Liver (tissue), 9 donors: ENCODE data around the gene PKP4. TPM values are rescaled to one million over a fixed set of nuclear protein-coding genes. Genes with fewer than 3 reads are reported as not detected.

Experiments used
- DNase-seq: peaks from one replicate; pipeline ENCODE4 v3.0.0-alpha.2; 2017; ENCODE audit warnings: low spot score
- H3K27ac ChIP-seq, 2 donors: one replicate each; pipeline ENCODE4 v1.7.0; 2013; ENCODE audit warnings: inconsistent platforms in 2 of 2, low read length in 2 of 2, control low read depth in 1 of 2, low read depth in 1 of 2, mild to moderate bottlenecking in 1 of 2
- H3K27me3 ChIP-seq, 4 donors: one replicate each; pipeline versions ENCODE4 v1.6.1 to v1.7.0; 2013; ENCODE audit warnings: low read length in 3 of 4, inconsistent platforms in 1 of 4, mild to moderate bottlenecking in 1 of 4, moderate library complexity in 1 of 4; ENCODE audit not compliant: control insufficient read depth in 4 of 4, insufficient read depth in 4 of 4
- H3K36me3 ChIP-seq, 4 donors: one replicate each; pipeline versions ENCODE4 v1.6.1 to v1.7.0; 2013; ENCODE audit warnings: low read length in 3 of 4, mild to moderate bottlenecking in 3 of 4, low read depth in 1 of 4, moderate library complexity in 1 of 4; ENCODE audit not compliant: control insufficient read depth in 4 of 4, insufficient read depth in 3 of 4
- H3K4me1 ChIP-seq, 4 donors: one replicate each; pipeline versions ENCODE4 v1.6.1 to v1.7.0; 2013; ENCODE audit warnings: low read length in 3 of 4, mild to moderate bottlenecking in 3 of 4, moderate library complexity in 1 of 4; ENCODE audit not compliant: control insufficient read depth in 4 of 4, insufficient read depth in 4 of 4
- H3K4me3 ChIP-seq, 3 donors: one replicate each; pipeline versions ENCODE4 v1.6.1 to v1.7.0; 2013; ENCODE audit warnings: low read length in 3 of 3, control low read depth in 1 of 3, low read depth in 1 of 3, mild to moderate bottlenecking in 1 of 3
- H3K9ac ChIP-seq, 2 donors: one replicate each; pipeline ENCODE4 v1.7.0; 2013; ENCODE audit warnings: low read length in 2 of 2, mild to moderate bottlenecking in 2 of 2, moderate library complexity in 2 of 2, control low read depth in 1 of 2, low read depth in 1 of 2
- H3K9me3 ChIP-seq, 4 donors: one replicate each; pipeline versions ENCODE4 v1.6.1 to v1.7.0; 2013; ENCODE audit warnings: low read length in 3 of 4; ENCODE audit not compliant: control insufficient read depth in 4 of 4
- EGR1 ChIP-seq, 2 donors: IDR thresholded peaks; 2 replicates each; pipeline ENCODE4 v1.6.1; 2016 to 2018; ENCODE audit warnings: antibody characterized with exemption in 2 of 2, low read depth in 2 of 2
- FOXA1 ChIP-seq: IDR thresholded peaks from 2 replicates; pipeline ENCODE4 v1.6.1; 2016; ENCODE audit warnings: antibody characterized with exemption
- HNF4A ChIP-seq, 2 donors: conservative IDR thresholded peaks; 2 replicates each; pipeline ENCODE4 v1.6.1; 2016; ENCODE audit warnings: antibody characterized with exemption in 2 of 2, mild to moderate bottlenecking in 2 of 2
- HNF4G ChIP-seq: IDR thresholded peaks from 2 replicates; pipeline ENCODE4 v1.6.1; 2016; ENCODE audit warnings: antibody characterized with exemption
- JUND ChIP-seq, 2 donors: IDR thresholded peaks; 2 replicates each; pipeline ENCODE4 v1.6.1; 2016; ENCODE audit warnings: antibody characterized with exemption in 2 of 2
- RAD21 ChIP-seq, 2 donors: IDR thresholded peaks; 2 replicates each; pipeline ENCODE4 v1.6.1; 2016; ENCODE audit warnings: antibody characterized with exemption in 2 of 2, mild to moderate bottlenecking in 2 of 2
- RXRA ChIP-seq, 2 donors: IDR thresholded peaks; 2 replicates each; pipeline ENCODE4 v1.6.1; 2017 to 2018; ENCODE audit warnings: antibody characterized with exemption in 2 of 2, mild to moderate bottlenecking in 1 of 2
- SP1 ChIP-seq: IDR thresholded peaks from 2 replicates; pipeline ENCODE4 v1.6.1; 2018; ENCODE audit warnings: antibody characterized with exemption, mild to moderate bottlenecking
- TAF1 ChIP-seq: conservative IDR thresholded peaks from 2 replicates; pipeline ENCODE4 v1.6.1; 2016; ENCODE audit warnings: antibody characterized with exemption, mild to moderate bottlenecking
- YY1 ChIP-seq: IDR thresholded peaks from 2 replicates; pipeline ENCODE4 v1.6.1; 2016; ENCODE audit warnings: antibody characterized with exemption, mild to moderate bottlenecking
- WGBS: extraction: QIAGEN DNeasy Blood & Tissue Kit; methylation state at CpG from one replicate; pipeline ENCODE4 v1.1.7; 2013; 5-methylcytosine and 5-hydroxymethylcytosine counted together
- polyA plus RNA-seq, 2 donors: library from polyadenylated mRNA; stranded (reverse) in 1 of 2; unstranded in 1 of 2; fragments of 200-250 nt in 1 of 2; fragments of >200 nt in 1 of 2; fragmentation: Nextera tagmentation in 1 of 2; extraction: Ambion mirVana in 1 of 2; gene quantifications; one replicate each; pipeline versions ENCODE4 v1.2.1 to v1.2.3, GENCODE V29; 2013 to 2015
- total RNA-seq, 2 donors: library from RNA; depleted of rRNA; stranded (reverse); fragments of >200 nt; gene quantifications; one replicate each; pipeline ENCODE4 v1.2.3, GENCODE V29; 2014
- TF ChIP-seq, protein P1 (sequence below): IDR thresholded peaks from 2 replicates; pipeline ENCODE4 v1.6.1; 2016; ENCODE audit warnings: antibody characterized with exemption, mild to moderate bottlenecking
- TF ChIP-seq, protein P2 (sequence below): fragments of 150-350 bp; IDR thresholded peaks from 2 replicates; pipeline ENCODE4 v1.5.1; 2017; ENCODE audit warnings: improper control_type of control experiment, low read depth, low read length; ENCODE audit not compliant: missing input control
- TF ChIP-seq, protein P3 (sequence below): IDR thresholded peaks from 2 replicates; pipeline ENCODE4 v1.6.1; 2016; ENCODE audit warnings: antibody characterized with exemption
- TF ChIP-seq, protein P4 (sequence below): IDR thresholded peaks from 2 replicates; pipeline ENCODE4 v1.6.1; 2016; ENCODE audit warnings: antibody characterized with exemption
- TF ChIP-seq, protein P5 (sequence below): IDR thresholded peaks from 2 replicates; pipeline ENCODE4 v1.6.1; 2016; ENCODE audit warnings: antibody characterized with exemption
- donor health status: healthy.
- donor health status: healthy.
- donor health status: healthy.
- donor health status: healthy.
- donor health status: healthy.

PKP4 gene
- total and polyA plus RNA-seq, 4 donors: 7.7 to 33.8 (median 19.0) TPM

DNA sequence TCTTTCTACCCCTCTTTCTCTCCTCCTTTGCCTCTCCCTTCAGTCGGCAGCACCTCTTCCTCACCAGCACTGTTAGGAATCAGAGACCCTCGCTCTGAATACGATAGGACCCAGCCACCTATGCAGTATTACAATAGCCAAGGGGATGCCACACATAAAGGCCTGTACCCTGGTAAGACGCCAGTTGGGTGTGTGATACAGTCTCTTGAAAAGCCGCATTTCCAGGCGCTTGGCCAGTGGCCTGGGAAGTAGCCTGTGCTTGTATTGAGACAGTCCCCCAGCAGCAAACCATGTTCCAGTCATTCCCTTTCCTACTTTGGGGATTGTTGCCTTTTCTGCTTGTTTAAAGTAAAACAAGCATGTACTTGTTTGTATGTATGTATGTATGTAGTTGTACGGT, 219.9 kb downstream of the PKP4 start:
- H3K9me3 ChIP-seq: no peaks in the 10 kb centered on the region
- H3K36me3 ChIP-seq: peaks cover 12 to 49% (median 44%) of the 10 kb centered on the region in 4 donors
- H3K4me1 ChIP-seq: no peaks in the 10 kb centered on the region
- H3K27ac ChIP-seq: no peak overlapping the region
- no peaks in the 10 kb centered on the region for H3K27me3 ChIP-seq
- H3K4me3 ChIP-seq: no peak overlapping the region
- TF ChIP-seq RAD21 (IDR thresholded peaks at IDR 0.05): no peak
- no peak for TF ChIP-seq HNF4G
- TF ChIP-seq, protein P1, sequence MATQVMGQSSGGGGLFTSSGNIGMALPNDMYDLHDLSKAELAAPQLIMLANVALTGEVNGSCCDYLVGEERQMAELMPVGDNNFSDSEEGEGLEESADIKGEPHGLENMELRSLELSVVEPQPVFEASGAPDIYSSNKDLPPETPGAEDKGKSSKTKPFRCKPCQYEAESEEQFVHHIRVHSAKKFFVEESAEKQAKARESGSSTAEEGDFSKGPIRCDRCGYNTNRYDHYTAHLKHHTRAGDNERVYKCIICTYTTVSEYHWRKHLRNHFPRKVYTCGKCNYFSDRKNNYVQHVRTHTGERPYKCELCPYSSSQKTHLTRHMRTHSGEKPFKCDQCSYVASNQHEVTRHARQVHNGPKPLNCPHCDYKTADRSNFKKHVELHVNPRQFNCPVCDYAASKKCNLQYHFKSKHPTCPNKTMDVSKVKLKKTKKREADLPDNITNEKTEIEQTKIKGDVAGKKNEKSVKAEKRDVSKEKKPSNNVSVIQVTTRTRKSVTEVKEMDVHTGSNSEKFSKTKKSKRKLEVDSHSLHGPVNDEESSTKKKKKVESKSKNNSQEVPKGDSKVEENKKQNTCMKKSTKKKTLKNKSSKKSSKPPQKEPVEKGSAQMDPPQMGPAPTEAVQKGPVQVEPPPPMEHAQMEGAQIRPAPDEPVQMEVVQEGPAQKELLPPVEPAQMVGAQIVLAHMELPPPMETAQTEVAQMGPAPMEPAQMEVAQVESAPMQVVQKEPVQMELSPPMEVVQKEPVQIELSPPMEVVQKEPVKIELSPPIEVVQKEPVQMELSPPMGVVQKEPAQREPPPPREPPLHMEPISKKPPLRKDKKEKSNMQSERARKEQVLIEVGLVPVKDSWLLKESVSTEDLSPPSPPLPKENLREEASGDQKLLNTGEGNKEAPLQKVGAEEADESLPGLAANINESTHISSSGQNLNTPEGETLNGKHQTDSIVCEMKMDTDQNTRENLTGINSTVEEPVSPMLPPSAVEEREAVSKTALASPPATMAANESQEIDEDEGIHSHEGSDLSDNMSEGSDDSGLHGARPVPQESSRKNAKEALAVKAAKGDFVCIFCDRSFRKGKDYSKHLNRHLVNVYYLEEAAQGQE: no peak
- TF ChIP-seq, protein P2, sequence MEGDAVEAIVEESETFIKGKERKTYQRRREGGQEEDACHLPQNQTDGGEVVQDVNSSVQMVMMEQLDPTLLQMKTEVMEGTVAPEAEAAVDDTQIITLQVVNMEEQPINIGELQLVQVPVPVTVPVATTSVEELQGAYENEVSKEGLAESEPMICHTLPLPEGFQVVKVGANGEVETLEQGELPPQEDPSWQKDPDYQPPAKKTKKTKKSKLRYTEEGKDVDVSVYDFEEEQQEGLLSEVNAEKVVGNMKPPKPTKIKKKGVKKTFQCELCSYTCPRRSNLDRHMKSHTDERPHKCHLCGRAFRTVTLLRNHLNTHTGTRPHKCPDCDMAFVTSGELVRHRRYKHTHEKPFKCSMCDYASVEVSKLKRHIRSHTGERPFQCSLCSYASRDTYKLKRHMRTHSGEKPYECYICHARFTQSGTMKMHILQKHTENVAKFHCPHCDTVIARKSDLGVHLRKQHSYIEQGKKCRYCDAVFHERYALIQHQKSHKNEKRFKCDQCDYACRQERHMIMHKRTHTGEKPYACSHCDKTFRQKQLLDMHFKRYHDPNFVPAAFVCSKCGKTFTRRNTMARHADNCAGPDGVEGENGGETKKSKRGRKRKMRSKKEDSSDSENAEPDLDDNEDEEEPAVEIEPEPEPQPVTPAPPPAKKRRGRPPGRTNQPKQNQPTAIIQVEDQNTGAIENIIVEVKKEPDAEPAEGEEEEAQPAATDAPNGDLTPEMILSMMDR: no peak
- no peak for TF ChIP-seq TAF1
- no peak for TF ChIP-seq JUND (IDR thresholded peaks at IDR 0.05)
- TF ChIP-seq YY1: no peak
- no peak for TF ChIP-seq EGR1 (IDR thresholded peaks at IDR 0.05; ENCODE audit: low read depth in 2 of 2)
- no peak for TF ChIP-seq RXRA (IDR thresholded peaks at IDR 0.05)
- TF ChIP-seq HNF4A (conservative IDR thresholded peaks at IDR 0.05): no peak
- no peak for TF ChIP-seq FOXA1
- TF ChIP-seq, protein P3, sequence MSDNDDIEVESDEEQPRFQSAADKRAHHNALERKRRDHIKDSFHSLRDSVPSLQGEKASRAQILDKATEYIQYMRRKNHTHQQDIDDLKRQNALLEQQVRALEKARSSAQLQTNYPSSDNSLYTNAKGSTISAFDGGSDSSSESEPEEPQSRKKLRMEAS: no peak
- TF ChIP-seq, protein P4, sequence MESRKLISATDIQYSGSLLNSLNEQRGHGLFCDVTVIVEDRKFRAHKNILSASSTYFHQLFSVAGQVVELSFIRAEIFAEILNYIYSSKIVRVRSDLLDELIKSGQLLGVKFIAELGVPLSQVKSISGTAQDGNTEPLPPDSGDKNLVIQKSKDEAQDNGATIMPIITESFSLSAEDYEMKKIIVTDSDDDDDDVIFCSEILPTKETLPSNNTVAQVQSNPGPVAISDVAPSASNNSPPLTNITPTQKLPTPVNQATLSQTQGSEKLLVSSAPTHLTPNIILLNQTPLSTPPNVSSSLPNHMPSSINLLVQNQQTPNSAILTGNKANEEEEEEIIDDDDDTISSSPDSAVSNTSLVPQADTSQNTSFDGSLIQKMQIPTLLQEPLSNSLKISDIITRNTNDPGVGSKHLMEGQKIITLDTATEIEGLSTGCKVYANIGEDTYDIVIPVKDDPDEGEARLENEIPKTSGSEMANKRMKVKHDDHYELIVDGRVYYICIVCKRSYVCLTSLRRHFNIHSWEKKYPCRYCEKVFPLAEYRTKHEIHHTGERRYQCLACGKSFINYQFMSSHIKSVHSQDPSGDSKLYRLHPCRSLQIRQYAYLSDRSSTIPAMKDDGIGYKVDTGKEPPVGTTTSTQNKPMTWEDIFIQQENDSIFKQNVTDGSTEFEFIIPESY: no peak
- no peak for TF ChIP-seq SP1
- TF ChIP-seq, protein P5, sequence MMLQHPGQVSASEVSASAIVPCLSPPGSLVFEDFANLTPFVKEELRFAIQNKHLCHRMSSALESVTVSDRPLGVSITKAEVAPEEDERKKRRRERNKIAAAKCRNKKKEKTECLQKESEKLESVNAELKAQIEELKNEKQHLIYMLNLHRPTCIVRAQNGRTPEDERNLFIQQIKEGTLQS: no peak
- 97% methylated on average over 7 of the region's 7 CpGs for WGBS
- H3K9ac ChIP-seq: no peak overlapping the region
- no peak for DNase-seq

DNA sequence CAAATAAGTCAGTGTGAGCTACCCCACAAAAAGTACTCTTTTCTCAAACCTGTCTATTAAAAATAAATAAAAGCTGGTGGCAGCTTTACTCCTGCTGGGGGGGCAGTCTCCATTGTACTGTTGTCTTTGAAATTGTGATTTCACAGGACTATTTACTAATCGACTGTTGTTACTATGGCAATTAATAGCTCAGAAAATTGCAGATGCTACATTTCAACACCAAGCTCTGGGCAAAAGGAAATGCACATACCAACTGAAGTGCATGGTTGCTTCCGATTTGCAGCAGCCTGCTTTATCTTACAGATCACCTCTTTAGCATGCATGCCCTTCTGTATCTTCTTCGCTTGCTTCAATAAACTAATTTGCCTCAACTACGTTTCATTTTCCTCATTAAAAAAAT, 220.8 kb downstream of the PKP4 start:
- H3K4me3 ChIP-seq: no peak overlapping the region
- no peaks in the 10 kb centered on the region for H3K27me3 ChIP-seq
- no peaks in the 10 kb centered on the region for H3K4me1 ChIP-seq
- no peak for DNase-seq
- TF ChIP-seq FOXA1 (no peak), EGR1 (IDR thresholded peaks at IDR 0.05; ENCODE audit: low read depth in 2 of 2) (no peak), JUND (IDR thresholded peaks at IDR 0.05) (no peak)
- TF ChIP-seq, protein P5: no peak
- TF ChIP-seq, protein P3: no peak
- H3K27ac ChIP-seq: no peak overlapping the region
- no peak overlapping the region for H3K9ac ChIP-seq
- H3K9me3 ChIP-seq: no peaks in the 10 kb centered on the region
- H3K36me3 ChIP-seq: peaks cover 12 to 49% (median 43%) of the 10 kb centered on the region in 4 donors
- 84% methylated on average over 4 of the region's 4 CpGs for WGBS
